Measurements from ENCODE around the gene TBC1D32.
"Not testable (repeated sequence)": the region's sequence is repeated elsewhere in the genome, so short reads cannot be mapped to it uniquely, and the experiment has no call there.

GRCh38 chr6:121043211-121043610 is 291.1 kb downstream of the TBC1D32 start:
- not testable (repeated sequence) for TF ChIP-seq CTCF, POLR2A (IDR thresholded peaks at IDR 0.05)
